GM13976 (cell line): Measurements from ENCODE around the gene FRAT1.

ENCODE experiments used
- DNase-seq: peaks from one replicate; pipeline ENCODE4 v3.0.0; 2012; ENCODE audit warnings: low spot score
- CTCF ChIP-seq: IDR thresholded peaks from 2 replicates; pipeline ENCODE4 v1.5.1; 2012; ENCODE audit warnings: borderline replicate concordance, mild to moderate bottlenecking; ENCODE audit not compliant: insufficient read depth; ENCODE audit errors: extremely low read depth, missing control alignments, control extremely low read depth
- in situ Hi-C: fragments of 300-500 bp; cut with MboI; formaldehyde crosslinking; loops from one replicate; pipeline ENCODE4 v1.12.0; 2022; ENCODE audit warnings: low sequenced_read_pairs, mixed read lengths, inconsistent platforms; ENCODE audit not compliant: unreplicated experiment

The FRAT1 gene

GRCh38 chr10:97358781-97359180, 39.7 kb downstream of the FRAT1 start:
- DNase-seq = no peak
- in situ Hi-C loops = no loop called here
- TF ChIP-seq CTCF = no peak

GRCh38 chr10:97360705-97361536, 41.9 kb downstream of the FRAT1 start:
- in situ Hi-C loops = no loop called here
- DNase-seq = no peak
- TF ChIP-seq CTCF = no peak

GRCh38 chr10:97361537-97361901, 42.4 kb downstream of the FRAT1 start:
- in situ Hi-C loops = no loop called here
- DNase-seq = no peak

GRCh38 chr10:97362310-97363033, 43.4 kb downstream of the FRAT1 start:
- no peak for TF ChIP-seq CTCF
- DNase-seq = no peak
- in situ Hi-C loops = no loop called here

More at GRCh38 chr10:97361537-97361901, 42.4 kb downstream of the FRAT1 start:
- no peak for TF ChIP-seq CTCF

GRCh38 chr10:97363071-97363470, 44.0 kb downstream of the FRAT1 start:
- TF ChIP-seq CTCF = no peak
- in situ Hi-C loops = no loop called here
- no peak for DNase-seq

GRCh38 chr10:97365761-97366351, 46.8 kb downstream of the FRAT1 start:
- no peak for DNase-seq
- in situ Hi-C loops = no loop called here
- no peak for TF ChIP-seq CTCF
